SKM-1 treated with dmso at 0.1 percent for 144 hours (cell line): ENCODE data around the gene REV3L.

Source experiments
- DNase-seq: peaks from one replicate; lab custom pipeline; 2025; ENCODE audit not compliant: unreplicated experiment; lab: John Stamatoyannopoulos, UW

REV3L gene

GRCh38 chr6:111471958-111472357 lies 11.1 kb downstream of the REV3L start:
- no peak for DNase-seq

DNA sequence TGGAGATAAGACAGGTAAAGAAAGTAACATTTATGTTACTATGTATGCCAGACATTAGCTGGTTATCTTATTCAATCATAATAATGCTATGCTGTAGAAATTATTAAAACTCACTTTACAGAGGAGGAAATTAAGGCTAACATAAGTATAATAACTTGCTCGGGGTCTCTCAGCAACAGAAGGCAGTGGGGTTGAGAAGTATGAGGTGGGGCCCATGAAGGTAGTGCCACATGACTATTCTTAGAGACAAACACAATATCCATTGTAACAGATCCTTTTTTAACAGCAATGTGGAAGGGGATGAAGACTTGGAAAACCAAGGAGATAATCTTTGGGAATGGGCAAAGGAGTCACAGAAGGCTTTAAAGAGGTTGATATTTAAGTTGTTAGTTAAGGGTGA lies 11.5 kb downstream of the REV3L start:
- no peak for DNase-seq

DNA sequence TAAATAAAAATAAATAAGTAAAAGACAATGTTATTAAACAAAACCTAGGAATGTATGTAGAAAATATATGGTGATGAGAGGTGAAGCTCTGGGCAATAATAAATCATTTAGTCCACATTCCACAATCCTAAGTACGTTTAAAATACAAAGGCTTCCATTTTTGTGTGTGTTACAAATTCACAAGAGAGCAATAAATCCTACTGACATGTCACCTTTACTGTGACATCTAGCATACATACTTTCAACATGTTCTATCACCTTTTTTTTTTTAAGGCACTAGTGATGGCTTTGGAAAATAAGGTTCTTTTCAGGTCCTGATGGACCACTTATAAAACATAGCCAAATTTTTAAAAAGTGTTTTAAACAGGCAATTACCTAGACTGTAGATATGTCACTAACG lies 12.0 kb downstream of the REV3L start:
- no peak for DNase-seq

- no peak for DNase-seq
Measured at GRCh38 chr6:111469543-111469942, 13.5 kb downstream of the REV3L start.

DNA sequence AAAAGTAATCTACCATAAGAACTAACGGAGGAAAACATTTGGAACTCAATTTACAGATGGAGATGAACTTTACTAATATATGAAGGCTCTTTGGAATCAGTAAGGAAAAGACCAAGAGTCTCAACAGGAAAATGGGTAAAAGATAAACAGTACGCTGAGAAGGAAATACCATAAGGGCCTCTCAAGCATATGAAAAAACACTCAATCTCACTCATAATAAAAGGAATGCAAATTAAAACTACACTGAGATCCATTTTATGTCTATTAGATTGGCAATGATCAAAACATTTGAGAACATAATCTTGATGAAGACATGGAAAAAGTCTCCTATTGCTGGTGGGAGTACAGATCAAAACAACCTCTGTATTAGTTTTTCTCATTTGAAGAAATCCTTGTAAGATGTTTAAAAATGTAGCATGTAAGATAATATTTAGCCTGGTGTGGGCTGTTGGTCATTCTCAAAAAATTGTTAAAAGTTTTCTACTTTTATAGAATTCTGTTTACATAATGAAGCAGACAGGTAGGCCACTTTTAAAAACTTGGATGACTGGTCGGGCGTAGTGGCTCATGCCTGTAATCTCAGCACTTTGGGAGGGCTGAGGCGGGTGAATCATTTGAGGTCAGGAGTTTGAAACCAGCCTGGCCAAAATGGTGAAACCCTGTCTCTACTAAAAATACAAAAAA lies 14.5 kb downstream of the REV3L start:
- DNase-seq = no peak

GRCh38 chr6:111464184-111464583 lies 18.8 kb downstream of the REV3L start:
- no peak for DNase-seq

DNA sequence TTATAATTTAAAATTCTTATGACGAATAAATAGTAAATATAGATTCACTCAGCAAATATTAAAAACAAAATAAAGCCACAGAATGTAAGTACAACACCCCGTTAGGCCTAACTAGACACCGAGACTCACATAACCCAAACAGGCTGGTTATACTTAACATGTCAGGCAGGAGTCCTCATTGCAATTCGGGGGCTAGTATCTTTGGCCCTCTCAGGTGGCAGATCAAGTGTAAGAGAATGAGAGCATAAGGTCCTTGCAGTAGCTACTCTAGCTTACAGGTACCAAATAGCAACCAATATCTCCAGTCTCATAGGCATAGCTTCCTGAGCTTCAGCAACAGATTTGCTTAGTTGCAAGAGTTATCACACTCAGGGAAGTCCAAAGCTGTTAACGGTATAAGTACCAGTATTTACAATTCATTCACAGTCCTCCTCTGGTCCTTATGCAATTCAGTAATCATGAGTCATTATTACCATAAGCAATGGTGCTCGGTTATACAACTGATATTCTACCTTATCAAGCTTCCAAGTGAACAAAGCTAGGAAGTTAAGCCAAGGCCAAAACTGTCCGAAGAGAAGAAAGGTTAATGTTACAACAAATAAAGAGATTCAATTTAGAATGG lies 20.1 kb downstream of the REV3L start:
- DNase-seq = no peak

DNA sequence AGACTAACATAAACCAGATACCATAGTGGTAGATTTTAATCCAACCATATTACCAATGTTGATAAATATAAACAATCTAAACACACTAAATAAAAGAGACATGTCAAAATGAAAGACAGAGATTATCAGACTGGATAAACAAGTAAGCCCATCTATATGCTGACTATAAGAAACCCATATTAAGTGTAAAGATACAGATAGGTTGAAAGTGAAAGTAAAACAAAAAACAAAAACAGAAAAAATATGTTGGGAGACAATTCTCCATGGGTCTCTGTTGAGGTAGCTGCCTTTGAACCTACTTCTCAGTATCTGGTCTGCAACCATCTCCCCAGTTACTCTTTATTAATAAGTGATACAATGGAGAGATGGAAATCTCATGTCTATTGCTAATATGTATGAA lies 21.2 kb downstream of the REV3L start:
- DNase-seq = no peak

DNA sequence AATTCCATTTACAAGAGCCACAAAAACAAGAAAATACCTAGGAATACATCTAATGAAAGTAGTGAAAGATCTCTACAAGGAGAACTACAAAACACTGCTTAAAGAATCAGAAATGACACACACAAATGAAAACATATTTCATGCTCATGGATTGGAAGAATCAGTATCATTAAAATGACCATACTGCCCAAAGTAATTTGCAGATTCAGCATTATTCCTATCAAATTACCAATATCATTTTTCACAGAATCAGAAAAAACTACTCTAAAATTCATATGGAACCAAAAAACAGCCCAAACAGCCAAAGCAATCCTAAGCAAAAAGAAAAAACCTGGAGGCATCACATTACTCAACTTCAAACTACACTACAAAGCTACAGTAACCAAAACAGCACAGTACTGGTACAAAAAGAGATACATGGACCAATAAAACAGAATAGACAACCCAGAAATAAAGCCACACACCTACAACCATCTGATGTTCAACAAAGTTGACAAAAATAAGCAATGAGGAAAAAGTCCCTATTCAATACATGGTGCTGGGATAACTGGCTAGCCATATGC lies 24.3 kb downstream of the REV3L start:
- DNase-seq = no peak

DNA sequence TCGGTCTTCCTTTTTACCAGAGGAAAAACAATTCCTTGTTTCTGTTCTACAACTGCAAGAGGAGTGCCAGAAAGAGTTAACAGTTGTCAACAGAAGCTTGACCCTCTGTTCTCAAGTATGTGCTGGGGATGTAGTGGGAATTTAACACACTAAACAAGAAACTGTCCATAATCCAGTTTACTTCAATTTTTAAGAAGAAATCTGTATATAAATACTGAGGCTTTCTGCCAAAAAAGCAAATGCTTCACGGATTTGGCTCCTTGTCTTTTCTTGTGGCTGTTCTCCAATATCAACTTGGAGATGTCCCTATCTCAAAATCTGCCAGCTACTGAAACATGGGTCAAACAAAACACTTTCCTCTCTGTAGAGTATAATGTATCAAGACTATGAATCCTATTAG lies 26.8 kb downstream of the REV3L start:
- no peak for DNase-seq

DNA sequence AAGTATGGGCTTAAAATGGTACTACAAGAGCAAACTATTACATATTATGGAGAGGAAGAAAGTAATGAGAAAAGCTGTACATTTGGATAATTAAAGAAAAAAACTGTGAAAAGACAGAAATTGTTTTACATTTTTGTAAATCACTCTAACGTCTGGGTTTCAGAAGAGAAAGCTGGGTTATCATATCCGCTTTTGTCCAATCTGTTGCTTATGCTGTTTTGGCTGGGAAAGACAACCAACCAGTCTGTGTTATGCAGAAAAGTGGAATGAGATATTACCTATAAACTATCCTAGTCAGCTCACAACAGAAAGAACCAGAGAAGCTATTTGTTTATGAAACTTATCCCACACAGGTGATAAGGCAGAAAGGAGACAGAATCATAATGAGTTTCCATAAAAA lies 32.4 kb downstream of the REV3L start:
- DNase-seq = no peak

- no peak for DNase-seq
Measured at GRCh38 chr6:111450087-111450486, 32.9 kb downstream of the REV3L start.

GRCh38 chr6:111449129-111449528 lies 33.9 kb downstream of the REV3L start:
- no peak for DNase-seq

GRCh38 chr6:111447051-111447450 lies 36.0 kb downstream of the REV3L start:
- DNase-seq = no peak

- DNase-seq = no peak
Measured at GRCh38 chr6:111445861-111446267, 37.2 kb downstream of the REV3L start.

GRCh38 chr6:111444794-111445193 lies 38.2 kb downstream of the REV3L start:
- DNase-seq = no peak

- DNase-seq = peak; percentile 45
Measured at GRCh38 chr6:111441678-111442243, 41.3 kb downstream of the REV3L start.

DNA sequence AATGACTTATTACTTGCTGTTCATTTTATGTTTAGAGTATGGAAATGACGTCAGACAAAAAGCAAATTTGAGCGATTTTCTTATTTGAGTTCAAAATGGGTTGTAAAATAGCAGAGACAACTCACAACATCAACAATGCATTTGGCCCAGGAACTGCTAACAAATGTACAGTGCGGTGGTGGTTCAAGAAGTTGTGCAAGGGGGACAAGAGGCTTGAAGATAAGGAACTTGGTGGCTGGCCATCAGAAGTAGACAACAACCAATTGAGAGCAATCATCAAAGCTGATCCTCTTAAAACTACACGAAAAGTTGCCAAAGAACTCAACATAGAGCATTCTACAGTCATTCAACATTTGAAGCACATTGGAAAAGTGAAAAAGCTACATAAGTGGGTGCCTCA lies 43.8 kb downstream of the REV3L start:
- DNase-seq = no peak

DNA sequence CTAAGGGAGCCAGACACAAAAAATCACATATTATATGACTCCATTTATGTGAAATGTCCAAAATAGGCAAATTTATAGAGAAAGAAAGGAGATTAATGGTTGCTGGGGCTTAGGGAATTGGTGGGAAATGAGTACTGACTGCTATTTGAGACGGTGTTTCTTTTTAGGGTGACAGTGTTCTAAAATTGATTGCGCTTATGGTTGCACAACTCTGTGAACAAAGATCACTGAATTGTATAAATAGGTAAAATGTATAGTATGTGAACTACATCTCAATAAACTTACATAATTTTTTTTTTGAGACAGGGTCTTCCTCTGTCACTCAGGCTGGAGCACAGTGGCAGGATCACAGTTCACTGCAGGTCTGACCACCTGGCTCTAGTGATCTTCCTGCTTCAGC lies 45.4 kb downstream of the REV3L start:
- no peak for DNase-seq

GRCh38 chr6:111432511-111432910 lies 50.5 kb downstream of the REV3L start:
- DNase-seq = no peak

GRCh38 chr6:111430605-111431376 lies 52.2 kb downstream of the REV3L start:
- DNase-seq = no peak

DNA sequence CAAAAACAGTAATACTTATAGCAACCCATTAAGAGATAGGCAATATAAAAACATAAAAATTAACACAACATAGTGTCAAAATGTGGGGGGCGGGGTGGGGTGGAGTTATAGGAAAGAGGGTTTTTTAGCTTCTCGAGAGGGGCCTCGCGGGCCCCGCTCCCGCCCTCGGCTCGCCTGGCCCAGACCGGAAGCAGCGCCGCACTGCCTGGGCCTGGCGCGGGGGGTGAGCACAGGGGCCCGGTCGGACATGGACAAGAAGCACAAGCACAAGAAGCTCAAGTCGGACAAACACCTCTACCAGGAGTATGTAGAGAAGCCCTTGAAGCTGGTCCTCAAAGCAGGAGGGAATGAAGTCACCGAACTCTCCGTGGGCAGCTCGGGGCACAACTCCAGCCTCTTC lies 53.4 kb downstream of the REV3L start:
- DNase-seq = no peak
